ENCODE data around the gene GRM2.

Gene GRM2

DNA sequence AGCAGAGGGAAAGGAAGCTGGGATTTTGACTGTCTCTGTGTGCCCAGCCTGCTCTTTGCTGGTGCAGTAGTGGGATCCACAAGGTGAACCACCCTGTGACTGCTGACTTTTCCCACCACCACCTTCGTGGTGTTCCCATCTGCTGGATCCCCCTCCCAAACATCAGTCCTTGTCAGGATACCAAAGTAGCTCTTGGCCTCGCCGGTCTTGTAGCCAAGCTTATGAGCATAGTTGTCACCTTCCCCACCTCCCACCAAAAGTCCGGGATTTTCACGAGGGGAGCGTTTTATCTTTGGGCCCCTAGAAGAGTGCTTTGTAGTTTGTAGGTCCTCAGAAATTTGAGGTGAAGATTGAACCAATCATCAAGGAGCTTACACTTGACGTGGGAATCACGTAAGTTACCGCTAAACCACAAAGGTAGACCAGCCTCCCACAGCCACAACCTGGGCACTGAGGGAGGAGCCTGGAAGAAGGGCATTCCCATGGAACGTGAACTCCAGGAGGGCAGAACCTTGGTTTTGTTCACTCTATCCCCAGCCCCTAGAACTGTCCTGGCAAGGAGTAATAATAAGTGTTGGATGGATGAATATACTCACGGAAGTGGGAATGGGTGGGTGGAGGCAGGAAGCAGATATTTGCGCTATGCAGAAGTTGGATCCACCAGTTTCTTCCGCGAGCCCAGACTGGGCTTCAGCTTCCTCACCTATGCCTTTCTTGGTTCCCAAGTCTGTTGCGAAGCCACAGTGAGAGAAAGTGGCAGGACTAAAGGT, 36.6 kb upstream of the GRM2 start:
- TF ChIP-seq, protein P1, sequence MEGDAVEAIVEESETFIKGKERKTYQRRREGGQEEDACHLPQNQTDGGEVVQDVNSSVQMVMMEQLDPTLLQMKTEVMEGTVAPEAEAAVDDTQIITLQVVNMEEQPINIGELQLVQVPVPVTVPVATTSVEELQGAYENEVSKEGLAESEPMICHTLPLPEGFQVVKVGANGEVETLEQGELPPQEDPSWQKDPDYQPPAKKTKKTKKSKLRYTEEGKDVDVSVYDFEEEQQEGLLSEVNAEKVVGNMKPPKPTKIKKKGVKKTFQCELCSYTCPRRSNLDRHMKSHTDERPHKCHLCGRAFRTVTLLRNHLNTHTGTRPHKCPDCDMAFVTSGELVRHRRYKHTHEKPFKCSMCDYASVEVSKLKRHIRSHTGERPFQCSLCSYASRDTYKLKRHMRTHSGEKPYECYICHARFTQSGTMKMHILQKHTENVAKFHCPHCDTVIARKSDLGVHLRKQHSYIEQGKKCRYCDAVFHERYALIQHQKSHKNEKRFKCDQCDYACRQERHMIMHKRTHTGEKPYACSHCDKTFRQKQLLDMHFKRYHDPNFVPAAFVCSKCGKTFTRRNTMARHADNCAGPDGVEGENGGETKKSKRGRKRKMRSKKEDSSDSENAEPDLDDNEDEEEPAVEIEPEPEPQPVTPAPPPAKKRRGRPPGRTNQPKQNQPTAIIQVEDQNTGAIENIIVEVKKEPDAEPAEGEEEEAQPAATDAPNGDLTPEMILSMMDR (IDR thresholded peaks at IDR 0.05; ENCODE audit: low read depth, low read length, missing control alignments), result no peak
- no peak for DNase-seq (ENCODE audit: low read depth)
- H3K4me3 ChIP-seq (ENCODE audit: low read depth, low read length), result peak overlapping the region; percentile 91
- in situ Hi-C loops (cut with HindIII; ENCODE audit: low sequenced_read_pairs), result no loop called here

DNA sequence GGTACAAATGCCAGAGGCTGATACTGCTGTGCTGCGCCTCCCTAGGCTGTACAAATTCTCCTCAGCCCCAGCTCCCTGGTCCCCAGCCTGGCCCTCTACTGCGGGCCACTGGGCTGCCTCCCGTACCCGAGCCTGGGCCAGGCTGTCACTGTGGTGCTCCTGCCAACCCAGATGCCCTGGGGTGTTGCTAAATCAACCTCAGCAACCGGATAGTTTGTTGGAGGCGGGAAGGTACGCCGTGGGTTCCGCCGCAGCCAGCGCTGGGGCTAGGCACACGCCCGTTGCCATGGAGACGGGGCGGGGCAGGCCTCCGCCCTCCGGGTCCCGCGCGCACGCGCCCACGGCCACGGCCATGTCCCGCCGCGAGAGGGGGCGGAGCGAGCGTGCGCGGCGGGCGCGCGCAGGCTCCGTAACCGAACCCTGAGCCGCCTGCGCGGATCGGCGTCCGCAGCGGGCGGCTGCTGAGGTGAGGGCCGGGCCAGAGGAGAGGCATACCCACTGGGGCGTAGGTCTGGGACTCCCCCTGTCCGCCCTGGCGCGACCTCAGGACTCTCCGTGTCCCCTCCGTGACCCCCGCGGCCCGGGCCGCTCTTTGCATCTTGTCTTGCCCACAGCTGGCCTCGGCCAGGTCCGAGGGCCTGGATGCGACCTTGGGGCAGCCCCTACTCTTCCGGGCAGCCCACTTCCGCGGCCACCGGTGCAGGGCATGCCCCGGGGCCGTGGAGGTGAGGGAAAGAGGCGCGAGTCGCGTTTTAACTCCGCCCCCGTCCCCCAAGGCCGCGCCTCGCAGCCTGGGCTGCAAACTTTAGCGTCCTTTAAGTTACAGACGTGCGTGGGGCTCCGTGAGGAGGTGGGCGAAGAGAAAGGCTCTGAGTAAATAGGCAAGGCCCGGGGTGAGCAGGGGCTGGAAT, 35.8 kb upstream of the GRM2 start, which contains the start of gene TEX264:
TSS of gene TEX264 (plus strand) at position 430 of the 911 bp plus-strand sequence. CDS start 3,053 bp downstream, outside the sequence.
- TF ChIP-seq, protein P1 (IDR thresholded peaks at IDR 0.05; ENCODE audit: low read depth, low read length, missing control alignments), result no peak
- in situ Hi-C loops (cut with HindIII; ENCODE audit: low sequenced_read_pairs), result no loop called here
- H3K4me3 ChIP-seq (ENCODE audit: low read depth, low read length), result peak within 1 kb of the TSS; percentile 91
- DNase-seq (ENCODE audit: low read depth), result peak; percentile 26

DNA sequence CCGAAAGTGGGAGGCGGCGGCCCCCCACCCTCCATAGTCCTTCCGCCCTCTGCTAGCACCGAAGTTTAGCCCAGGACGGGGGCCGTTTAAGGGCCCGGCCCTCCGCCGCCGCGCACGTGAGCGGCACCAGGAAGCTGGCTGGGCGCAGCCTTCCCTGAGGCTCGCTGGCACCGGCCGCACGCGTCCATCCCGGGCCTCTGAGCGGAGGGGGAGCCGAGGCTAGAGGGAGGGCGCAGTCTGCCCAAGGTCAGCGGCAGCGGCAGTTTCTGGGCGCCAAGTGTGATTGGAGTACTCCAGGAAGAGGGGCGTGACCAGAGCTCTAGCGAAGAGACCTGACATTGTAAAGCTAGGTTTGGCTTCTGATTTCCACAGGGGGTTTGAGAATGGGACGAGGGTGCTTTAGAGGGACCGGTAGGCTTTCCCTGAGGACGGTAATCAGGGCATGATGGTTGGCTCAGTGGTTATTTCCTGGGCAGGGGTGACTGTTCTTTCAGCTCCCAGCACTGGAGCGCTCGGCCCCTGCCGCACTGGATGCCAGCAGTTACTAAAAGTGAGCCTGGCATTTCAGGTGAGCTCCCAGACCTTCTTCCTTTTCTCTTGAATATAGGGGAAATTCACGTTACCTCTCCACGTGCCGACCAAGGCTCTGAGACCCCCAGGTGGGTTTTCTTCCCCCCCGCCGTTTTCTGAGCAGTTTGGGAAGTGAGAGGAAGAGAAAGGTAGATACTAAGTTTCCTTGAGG, 35.0 kb upstream of the GRM2 start:
- peak overlapping the region; percentile 91 for H3K4me3 ChIP-seq (ENCODE audit: low read depth, low read length)
- TF ChIP-seq, protein P1 (IDR thresholded peaks at IDR 0.05; ENCODE audit: low read depth, low read length, missing control alignments), result no peak
- in situ Hi-C loops (cut with HindIII; ENCODE audit: low sequenced_read_pairs), result no loop called here
- DNase-seq (ENCODE audit: low read depth), result no peak

DNA sequence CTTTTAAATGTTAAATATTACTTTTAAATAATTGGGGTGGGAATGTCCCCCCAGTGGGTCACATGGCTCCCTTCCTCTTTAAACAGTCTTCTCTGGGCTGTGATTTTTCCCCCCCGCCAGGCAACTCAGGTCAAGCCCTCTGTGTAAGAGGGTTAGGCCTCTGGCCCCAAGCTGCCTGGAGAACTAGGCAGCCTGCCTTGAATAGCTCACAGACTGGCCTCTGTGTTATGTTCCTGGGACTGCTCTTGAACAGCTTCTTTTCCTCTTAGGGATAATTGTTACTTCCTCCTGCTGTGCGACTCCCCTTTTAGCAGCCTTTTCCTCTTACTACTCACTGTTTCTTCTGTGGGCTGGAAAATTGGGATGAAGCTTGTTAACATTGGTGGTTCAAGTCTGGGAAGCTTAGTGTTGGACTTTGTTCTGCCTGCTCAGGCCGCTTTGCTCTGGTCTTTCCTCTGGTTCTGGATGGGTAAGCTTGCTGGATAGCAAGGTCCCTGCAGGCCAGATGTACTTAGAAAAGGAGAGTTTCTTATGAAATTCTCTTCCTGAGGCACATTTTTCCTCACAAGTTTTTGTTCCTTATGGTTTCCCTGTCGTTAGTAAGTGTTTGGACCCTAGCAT, 33.6 kb upstream of the GRM2 start:
- no peak overlapping the region for H3K4me3 ChIP-seq (ENCODE audit: low read depth, low read length)
- in situ Hi-C loops (cut with HindIII; ENCODE audit: low sequenced_read_pairs), result no loop called here
- no peak for DNase-seq (ENCODE audit: low read depth)
- TF ChIP-seq, protein P1 (IDR thresholded peaks at IDR 0.05; ENCODE audit: low read depth, low read length, missing control alignments), result no peak

DNA sequence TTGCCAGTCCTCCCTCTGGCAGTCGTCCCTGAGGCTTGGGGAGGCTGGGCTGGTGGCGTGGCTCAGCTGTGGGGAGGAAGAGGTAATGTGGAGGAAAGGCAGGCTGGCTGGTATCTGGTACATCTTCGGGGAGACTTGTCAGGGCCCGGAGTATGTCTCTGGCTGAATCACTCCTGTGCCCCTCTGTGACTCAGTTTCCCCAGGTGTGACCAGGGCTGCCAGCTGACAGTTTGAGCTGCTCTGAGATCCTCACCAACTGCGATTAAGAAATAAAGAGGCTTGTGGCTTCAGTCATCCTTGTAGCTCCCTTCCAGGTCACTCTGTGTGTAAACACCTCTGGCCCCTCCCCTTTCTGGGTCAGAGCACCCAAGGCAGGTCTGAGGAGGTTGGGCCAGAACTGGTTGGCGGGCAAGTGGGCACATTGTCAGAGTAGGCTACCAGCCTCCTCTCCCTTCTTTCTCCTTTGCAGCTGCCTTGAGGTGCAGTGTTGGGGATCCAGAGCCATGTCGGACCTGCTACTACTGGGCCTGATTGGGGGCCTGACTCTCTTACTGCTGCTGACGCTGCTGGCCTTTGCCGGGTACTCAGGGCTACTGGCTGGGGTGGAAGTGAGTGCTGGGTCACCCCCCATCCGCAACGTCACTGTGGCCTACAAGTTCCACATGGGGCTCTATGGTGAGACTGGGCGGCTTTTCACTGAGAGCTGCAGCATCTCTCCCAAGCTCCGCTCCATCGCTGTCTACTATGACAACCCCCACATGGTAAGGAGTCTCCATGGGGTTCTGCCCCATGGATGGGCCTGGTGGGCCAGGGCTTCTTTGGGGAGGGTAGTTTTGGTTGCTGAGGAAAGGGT, 32.8 kb upstream of the GRM2 start:
- in situ Hi-C loops (cut with HindIII; ENCODE audit: low sequenced_read_pairs), result no loop called here
- no peak for DNase-seq (ENCODE audit: low read depth)
- TF ChIP-seq, protein P1 (IDR thresholded peaks at IDR 0.05; ENCODE audit: low read depth, low read length, missing control alignments), result no peak
- no peak overlapping the region for H3K4me3 ChIP-seq (ENCODE audit: low read depth, low read length)

Measured in astrocyte of the cerebellum (primary cell).